ENCODE results near the gene MBIP. TPM values are rescaled to one million over a fixed set of nuclear protein-coding genes. Genes with fewer than 3 reads are reported as not detected.

The MBIP gene
- total RNA-seq, 1 experiment from 2014 or later = 5.1 TPM

- no peak for DNase-seq (ENCODE audit: low read depth)
Observed at GRCh38 chr14:36313898-36314297, 6.5 kb downstream of the MBIP start.

- DNase-seq (ENCODE audit: low read depth) = no peak
Observed at GRCh38 chr14:36313206-36313605, 7.2 kb downstream of the MBIP start.

- no peak for DNase-seq (ENCODE audit: low read depth)
Observed at GRCh38 chr14:36306836-36307235, 13.6 kb downstream of the MBIP start.

- no peak for DNase-seq (ENCODE audit: low read depth)
Observed at GRCh38 chr14:36304895-36305294, 15.5 kb downstream of the MBIP start.

- DNase-seq (ENCODE audit: low read depth) = no peak
Observed at GRCh38 chr14:36303960-36304359, 16.5 kb downstream of the MBIP start.

GRCh38 chr14:36302823-36303222 lies 17.6 kb downstream of the MBIP start:
- DNase-seq (ENCODE audit: low read depth) = no peak

- no peak for DNase-seq (ENCODE audit: low read depth)
Observed at GRCh38 chr14:36301159-36301558, 19.3 kb downstream of the MBIP start.

- DNase-seq (ENCODE audit: low read depth) = peak; percentile 17
Observed at GRCh38 chr14:36300337-36300736, 20.1 kb downstream of the MBIP start.

GRCh38 chr14:36295642-36296627 lies 24.5 kb downstream of the MBIP start:
- no peak for DNase-seq (ENCODE audit: low read depth)

- no peak for DNase-seq (ENCODE audit: low read depth)
Observed at GRCh38 chr14:36294543-36294942, 25.9 kb downstream of the MBIP start.

GRCh38 chr14:36293824-36294223 lies 26.6 kb downstream of the MBIP start:
- DNase-seq (ENCODE audit: low read depth) = peak; percentile 21

GRCh38 chr14:36289954-36290353 lies 30.5 kb downstream of the MBIP start:
- DNase-seq (ENCODE audit: low read depth) = no peak

- DNase-seq (ENCODE audit: low read depth) = no peak
Observed at GRCh38 chr14:36288496-36288895, 31.9 kb downstream of the MBIP start.

GRCh38 chr14:36284971-36285595 lies 35.4 kb downstream of the MBIP start:
- no peak for DNase-seq (ENCODE audit: low read depth)

- peak; percentile 16 for DNase-seq (ENCODE audit: low read depth)
Observed at GRCh38 chr14:36281309-36281708, 39.1 kb downstream of the MBIP start.

GRCh38 chr14:36279306-36280190 lies 40.9 kb downstream of the MBIP start:
- DNase-seq (ENCODE audit: low read depth) = no peak

- DNase-seq (ENCODE audit: low read depth) = no peak
Observed at GRCh38 chr14:36275741-36276140, 44.7 kb downstream of the MBIP start.

- no peak for DNase-seq (ENCODE audit: low read depth)
Observed at GRCh38 chr14:36271939-36272907, 48.2 kb downstream of the MBIP start.

- no peak for DNase-seq (ENCODE audit: low read depth)
Observed at GRCh38 chr14:36271222-36271621, 49.2 kb downstream of the MBIP start.

GRCh38 chr14:36270191-36270590 lies 50.2 kb downstream of the MBIP start:
- DNase-seq (ENCODE audit: low read depth) = no peak
